GM19240 (cell line): Measurements from ENCODE around the gene LRRIQ1.

Experiments
- DNase-seq: peaks from one replicate; pipeline ENCODE4 v3.0.0; 2011; ENCODE audit warnings: low spot score; ENCODE audit not compliant: insufficient read length

LRRIQ1 gene

DNA sequence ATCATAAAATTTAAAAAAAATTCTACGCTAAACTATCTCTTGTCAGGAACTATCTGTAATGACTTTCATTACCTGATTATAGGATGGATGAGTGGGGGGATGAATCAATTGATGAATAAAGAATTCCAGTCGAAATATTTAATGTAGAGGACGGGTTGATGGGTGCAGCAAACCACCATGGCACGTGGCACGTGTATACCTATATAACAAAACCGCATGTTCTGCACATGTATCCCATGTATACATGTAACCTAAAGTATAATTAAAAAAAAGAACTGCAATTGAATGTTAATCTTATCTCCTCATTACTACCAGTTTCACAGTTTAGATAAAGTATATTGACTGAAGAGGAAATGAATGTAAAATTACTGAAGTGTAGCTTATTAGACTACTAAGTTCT lies 23.4 kb downstream of the LRRIQ1 start:
- no peak for DNase-seq

GRCh38 chr12:85060916-85061315 lies 24.8 kb downstream of the LRRIQ1 start:
- DNase-seq: no peak

DNA sequence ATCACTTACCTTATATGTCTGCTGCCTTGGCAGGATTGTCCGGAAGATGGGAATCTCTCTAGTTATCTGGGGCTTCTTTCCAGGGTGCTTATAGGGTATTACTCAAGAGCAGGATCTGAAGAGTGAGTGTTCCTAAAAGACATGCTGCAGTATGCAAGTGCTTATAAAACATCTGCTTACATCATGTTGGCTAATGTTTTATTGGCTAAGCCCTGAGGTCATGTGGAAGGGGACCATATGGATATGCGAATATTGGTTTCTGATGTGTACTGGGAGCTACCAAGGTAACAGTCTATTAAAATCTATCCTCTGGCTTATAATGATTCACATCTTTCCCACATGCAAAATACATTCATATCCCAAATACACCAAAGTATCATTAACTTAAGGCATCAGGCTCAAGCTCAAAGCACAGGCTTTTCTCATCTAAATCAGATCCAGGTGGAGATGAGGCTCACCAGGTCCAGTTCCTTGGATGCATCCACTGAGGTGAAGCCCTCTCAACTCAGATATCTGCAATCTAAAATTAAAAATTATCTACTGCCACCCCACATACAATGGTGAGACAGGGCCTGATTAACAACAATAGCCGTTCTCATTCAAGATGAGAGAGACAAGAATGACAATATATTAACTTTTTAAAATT lies 29.8 kb downstream of the LRRIQ1 start:
- no peak for DNase-seq

GRCh38 chr12:85072826-85073225 lies 36.7 kb downstream of the LRRIQ1 start:
- no peak for DNase-seq

- no peak for DNase-seq
Measured at GRCh38 chr12:85076688-85077430, 40.7 kb downstream of the LRRIQ1 start.

GRCh38 chr12:85085066-85085465 lies 48.9 kb downstream of the LRRIQ1 start:
- DNase-seq: no peak

- no peak for DNase-seq
Measured at GRCh38 chr12:85089792-85090191, 53.6 kb downstream of the LRRIQ1 start.

- no peak for DNase-seq
Measured at GRCh38 chr12:85092814-85093370, 56.7 kb downstream of the LRRIQ1 start.

DNA sequence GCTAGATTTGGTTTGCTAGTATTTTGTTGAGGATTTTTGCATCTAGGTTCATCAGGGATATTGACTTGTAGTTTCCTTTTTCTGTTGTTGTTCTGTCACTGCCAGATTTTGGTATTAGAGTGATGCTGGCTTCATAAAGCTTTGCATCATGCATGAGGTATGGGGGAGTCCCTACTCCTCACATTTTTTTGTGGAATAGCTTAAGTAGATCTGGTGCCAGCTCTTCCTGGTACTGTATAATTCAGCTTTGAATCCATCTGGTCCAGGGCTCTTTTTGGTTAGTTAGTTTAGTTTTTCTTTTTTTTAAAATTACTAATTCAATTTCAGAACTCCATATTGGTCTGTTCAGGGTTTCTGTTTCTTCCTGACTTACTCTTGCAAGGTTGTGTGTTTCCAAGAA lies 59.4 kb downstream of the LRRIQ1 start:
- no peak for DNase-seq

GRCh38 chr12:85130646-85131045 lies 94.5 kb downstream of the LRRIQ1 start:
- no peak for DNase-seq

DNA sequence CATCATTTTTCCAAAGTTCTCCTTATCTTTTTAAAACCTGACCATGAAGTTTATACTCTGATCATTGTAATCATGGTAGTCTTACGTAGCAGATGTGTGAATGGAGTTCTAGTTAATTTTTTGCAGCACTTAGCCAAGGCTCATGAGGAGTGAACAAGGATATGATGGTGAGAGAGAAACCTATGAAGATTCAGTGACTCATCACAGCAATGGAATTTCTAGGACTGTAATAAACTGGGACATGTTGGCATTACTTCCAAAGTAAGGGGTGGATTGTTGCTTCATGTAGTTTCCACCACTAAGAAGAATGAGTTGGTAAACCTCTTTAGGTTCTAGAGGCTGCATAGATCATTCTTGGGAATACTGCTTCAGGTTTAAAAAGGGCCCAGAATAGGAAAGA lies 102.7 kb downstream of the LRRIQ1 start:
- DNase-seq: no peak

DNA sequence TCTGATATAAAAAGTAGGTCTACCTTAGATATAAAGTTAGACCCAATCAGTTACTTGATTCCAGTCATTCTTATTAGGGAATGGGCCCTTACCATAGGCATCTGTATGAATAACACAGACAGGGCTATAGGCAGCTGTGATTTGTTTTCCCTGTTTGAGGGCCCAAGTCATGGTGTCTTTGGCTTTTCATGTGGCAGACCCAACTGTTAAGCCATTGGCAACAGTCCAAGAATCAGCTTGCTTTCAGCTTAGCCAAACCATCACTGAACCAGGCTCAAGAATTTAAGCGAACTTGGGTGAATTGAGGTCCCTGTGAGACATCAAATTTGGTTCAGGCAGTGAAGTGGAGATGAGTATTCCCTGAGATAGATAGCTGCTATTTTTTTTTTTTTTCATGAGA lies 111.2 kb downstream of the LRRIQ1 start:
- no peak for DNase-seq

- DNase-seq: no peak
Measured at GRCh38 chr12:85152311-85152729, 116.2 kb downstream of the LRRIQ1 start.

DNA sequence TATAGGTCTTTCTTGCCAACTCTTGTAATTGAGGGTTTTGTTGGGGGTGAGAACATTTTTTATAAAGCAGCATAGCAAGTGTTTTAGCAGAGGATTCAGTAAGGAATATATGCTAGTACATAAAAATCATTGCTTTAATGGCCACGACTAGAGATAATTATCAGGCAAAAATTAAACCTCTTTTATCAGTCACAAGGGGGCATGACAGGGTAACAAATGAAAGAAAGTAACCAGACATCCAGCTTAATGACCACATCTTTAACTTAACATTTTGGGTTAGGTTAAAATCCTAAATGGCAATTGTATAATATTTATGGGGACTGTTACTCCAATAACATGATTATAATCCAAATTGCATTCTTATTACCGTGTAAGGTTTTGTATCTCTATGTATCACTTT lies 119.6 kb downstream of the LRRIQ1 start:
- DNase-seq: no peak

- DNase-seq: no peak
Measured at GRCh38 chr12:85156569-85156968, 120.4 kb downstream of the LRRIQ1 start.

- DNase-seq: no peak
Measured at GRCh38 chr12:85157035-85157603, 121.0 kb downstream of the LRRIQ1 start.

DNA sequence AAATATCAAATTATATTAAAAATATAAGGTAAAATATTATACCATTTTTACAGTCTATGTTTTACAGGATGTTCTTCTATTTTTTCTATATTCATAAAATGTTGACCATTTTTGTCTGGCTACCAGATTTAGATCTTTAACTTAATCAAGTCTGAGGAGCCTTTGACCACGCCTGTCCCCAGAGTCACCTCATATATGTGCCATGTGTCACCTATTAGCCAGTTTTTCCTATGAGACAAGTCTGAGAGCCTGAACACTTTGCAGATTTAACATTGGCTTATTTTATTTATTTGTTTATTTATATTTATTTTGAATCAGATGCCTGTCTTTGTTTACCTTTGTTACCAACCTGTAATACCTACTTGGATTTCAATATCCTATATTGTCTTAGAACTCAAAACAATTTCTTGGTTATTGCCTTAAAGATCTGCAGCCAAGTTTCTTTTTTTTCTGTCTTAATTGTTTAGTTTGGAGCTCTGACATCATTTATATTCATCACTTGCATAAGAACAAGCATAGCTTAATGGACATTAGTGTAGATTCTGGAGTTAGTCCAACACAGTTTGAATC lies 127.7 kb downstream of the LRRIQ1 start:
- DNase-seq: no peak

GRCh38 chr12:85179680-85180270 lies 143.6 kb downstream of the LRRIQ1 start:
- no peak for DNase-seq

DNA sequence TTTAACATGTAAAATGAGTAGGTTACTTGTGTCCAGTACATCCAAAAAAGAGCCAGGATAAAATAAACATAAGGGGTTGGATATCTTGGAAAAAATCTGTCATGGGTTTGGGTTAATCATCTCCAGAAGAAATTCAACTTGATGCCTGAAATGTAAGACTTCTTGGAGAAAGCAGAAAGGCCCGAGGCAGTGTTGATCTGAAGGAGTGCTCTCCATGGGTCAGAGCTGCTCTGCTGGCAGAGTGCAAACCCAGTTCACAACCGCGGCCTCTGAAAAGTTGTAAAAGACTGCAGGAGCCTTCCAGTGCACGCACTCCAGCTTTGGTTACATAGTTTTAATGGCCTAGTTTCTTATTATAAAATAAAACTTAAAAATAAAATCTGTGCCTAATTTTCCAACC lies 146.5 kb downstream of the LRRIQ1 start:
- no peak for DNase-seq

- DNase-seq: no peak
Measured at GRCh38 chr12:85183855-85184254, 147.7 kb downstream of the LRRIQ1 start.

- no peak for DNase-seq
Measured at GRCh38 chr12:85186236-85186635, 150.1 kb downstream of the LRRIQ1 start.

GRCh38 chr12:85188619-85189018 lies 152.5 kb downstream of the LRRIQ1 start:
- no peak for DNase-seq
